HG03571 (cell line): Measurements from ENCODE around the gene DPH6.
"Not testable (repeated sequence)": the region's sequence is repeated elsewhere in the genome, so short reads cannot be mapped to it uniquely, and the experiment has no call there.

Source experiments
- ATAC-seq: cut with Tn5 transposase; IDR thresholded peaks from one replicate; pipeline ENCODE4 v1.9.1; 2021; ENCODE audit not compliant: unreplicated experiment

The DPH6 gene

DNA sequence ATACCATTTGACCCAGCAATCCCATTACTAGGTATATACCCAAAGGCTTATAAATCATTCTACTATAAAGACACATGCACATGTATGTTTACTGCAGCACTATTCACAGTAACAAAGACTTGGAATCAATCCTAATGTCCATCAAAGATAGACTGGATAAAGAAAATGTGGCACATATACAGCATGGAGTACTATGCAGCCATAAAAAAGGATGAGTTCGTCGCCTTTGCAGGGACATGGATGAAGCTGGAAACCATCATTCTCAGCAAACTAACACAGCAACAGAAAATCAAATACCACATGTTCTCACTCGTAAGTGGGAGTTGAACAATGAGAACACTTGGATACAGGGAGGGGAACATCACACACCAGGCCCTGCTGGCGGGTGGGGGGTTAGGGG lies 104.7 kb downstream of the DPH6 start:
- ATAC-seq = not testable (repeated sequence)

DNA sequence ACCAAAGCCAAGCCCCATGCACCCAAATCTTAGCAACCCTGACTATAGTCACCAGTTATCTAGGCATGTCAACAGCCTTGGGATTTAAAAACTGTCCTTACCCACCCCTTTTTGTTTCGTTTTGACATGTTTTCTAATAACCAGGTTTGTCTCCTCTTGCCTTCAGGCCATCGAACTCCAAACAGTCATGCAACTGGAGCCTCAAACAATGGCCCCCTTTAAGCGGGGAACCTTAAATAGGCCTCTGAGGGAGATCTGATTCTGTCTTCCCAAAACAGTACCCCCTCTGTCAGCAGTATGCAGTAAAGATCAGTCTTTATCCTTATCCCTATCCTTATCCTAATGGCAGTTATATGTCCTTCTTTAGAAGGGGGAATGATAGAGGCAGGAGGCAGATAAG lies 105.7 kb downstream of the DPH6 start:
- ATAC-seq = no peak

DNA sequence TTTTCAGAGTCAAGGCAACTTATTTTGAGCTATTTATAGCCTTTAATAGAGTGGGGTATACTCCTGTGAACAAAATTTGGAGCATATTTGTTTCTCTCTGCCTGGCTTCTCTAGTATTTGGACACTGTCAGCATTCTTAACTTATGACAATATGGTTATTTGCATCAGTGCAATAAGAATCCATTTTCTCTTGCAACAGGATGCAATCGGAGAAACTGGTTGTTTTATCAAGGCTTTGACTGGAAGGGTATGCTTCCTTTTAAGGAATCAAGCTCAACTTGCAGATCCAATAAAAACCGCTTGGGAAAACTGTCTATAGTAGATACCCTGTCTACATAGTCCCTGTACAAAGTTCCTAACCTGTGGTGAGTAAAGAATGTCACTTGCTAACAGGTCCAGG lies 106.7 kb downstream of the DPH6 start:
- ATAC-seq = no peak

DNA sequence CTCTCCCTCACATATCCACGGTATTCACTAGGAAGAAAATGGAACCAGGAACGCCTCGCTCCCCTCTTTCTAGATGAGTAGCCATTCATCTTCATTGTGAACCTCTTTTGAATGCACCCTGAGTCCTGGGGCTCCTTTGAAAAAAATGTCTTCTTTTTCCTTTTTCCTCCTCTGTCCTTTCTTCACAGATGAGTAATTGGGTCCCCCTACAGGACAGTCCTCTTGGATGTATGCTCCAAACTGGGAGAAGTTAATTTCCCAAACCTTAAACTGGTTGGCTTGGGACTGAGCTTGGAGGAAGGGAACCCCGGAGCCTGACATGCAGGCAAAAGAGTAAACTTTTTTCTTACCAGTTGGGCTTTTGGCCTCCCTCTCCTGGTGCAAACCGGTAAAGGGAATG lies 108.8 kb downstream of the DPH6 start:
- ATAC-seq = no peak

DNA sequence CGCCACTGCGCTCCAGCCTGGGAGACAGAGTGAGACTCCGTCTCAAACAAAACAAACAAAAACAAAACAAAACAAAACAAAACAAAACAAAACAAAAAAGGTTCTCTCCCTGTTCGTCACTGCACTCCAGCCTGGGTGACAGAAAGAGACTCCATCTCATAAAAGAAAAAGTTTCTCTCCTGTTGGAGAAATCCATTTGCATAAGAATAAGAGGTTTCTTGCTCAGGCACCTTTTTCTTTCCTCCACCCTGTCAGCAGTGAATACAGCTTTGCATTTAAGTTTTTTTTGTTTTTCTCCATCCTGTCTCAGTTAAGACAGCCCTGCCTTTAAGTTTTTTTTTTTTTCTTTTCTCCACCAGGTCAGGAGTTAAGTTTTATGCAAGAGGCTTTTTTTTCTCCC lies 109.5 kb downstream of the DPH6 start:
- no peak for ATAC-seq

DNA sequence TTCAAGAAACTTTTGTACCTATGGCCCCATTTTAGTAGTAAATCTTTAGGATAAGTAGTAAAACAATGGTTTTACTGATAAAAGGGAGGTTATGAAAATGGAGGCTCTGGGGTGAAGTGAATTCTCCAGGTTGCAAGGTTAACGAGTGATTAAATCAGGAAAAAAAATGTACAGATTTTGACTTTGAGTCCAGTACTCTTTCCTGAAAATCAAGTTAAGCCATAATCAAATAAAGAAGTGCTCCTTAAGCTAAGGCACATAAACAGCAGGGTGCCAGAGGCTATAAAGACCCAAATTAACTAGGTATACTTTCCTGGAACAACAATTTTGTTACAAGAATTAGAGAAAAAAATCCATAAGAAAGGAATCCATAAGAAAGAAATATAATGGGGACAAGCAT lies 114.7 kb downstream of the DPH6 start:
- no peak for ATAC-seq

DNA sequence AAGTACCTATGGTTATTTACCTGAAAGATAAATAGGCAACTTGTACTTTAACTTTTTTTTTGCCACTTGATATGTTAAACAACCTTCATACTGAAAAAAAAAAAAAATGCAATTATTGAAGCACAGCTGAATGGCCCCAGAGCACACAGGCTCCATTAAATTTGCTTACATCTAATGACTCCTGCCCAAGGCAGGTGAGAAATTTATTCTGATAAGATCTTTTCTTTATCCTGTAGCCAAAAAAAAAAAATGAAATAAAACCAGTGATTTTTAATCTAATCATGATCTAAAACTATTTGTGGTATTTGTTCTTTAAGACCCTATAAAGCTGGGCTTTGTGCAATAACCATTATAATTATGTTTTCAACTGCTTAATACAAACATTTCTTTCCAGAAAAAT lies 115.7 kb downstream of the DPH6 start:
- ATAC-seq = no peak

DNA sequence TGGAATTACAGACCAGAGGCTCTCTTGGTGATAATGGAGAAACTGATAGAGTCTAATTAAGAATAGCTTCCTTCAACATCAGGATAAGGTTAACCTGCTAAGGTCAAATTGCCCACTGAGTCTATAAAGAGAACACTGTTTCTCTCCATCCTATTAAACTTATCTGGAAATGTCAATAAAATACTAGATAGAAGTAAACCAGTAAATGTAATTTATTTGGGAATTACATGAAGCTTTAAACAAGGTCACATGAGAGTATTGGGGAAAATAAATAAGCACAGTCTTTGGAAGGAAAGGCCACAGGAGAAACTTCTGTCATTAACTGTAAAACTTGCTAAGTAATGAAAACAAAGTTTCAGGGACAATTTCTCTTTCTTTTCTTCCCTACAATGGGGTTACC lies 118.5 kb downstream of the DPH6 start:
- no peak for ATAC-seq

DNA sequence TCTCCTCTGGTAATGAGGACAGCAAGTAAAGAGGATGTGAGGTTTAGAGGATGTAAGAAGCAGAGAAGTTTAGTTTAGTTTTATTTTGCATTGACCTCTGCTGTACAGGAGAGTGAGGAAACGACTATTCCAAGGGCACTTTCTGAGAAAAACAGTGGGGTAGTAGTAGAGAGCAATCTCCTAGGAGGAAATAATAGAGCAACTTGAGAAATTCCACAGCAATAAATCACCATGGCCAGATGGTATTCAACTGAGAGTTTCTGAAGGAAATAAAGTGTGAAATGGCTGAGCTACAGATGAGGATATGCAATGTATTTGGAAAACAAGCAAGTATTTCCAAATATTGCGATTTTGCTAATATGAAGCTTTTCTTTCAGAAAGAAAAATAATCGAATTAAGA lies 118.9 kb downstream of the DPH6 start:
- ATAC-seq = no peak

DNA sequence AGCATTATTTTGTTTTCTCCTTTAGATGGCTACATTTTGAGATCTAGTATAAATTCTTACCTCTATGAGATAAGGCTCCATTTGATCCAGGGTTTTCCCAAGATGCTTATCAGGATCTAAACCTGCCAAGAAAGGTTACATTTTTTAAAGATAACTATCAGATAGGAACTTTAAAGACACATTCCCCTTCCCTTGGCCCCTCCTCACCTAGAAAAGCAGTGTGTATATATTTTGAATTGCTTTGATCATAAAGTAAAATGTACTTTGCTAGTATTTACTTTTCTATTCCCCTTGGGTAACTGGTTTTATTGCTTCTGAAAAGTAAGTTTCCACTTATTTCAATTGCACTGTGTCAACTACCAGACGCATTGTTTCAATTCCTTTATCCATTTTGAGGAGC lies 135.2 kb downstream of the DPH6 start:
- no peak for ATAC-seq

DNA sequence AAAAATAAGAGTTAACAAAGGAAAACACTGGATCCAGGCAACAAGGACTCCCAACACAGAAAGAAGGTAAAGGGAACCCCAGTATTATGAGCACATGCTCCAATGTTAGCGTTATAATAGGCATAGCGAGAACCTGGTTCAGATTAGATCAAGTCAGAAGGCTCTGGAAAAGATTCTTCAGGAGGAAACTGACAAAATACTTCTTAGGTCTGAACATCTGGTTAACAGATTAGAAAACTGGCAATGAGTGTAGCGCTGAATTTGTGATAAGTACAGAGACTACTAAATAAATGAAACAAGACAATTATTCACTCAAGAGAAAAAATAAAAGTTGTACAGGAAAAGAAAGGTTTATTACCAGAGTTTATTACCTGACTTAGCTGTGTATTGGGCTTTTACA lies 146.1 kb downstream of the DPH6 start:
- no peak for ATAC-seq

DNA sequence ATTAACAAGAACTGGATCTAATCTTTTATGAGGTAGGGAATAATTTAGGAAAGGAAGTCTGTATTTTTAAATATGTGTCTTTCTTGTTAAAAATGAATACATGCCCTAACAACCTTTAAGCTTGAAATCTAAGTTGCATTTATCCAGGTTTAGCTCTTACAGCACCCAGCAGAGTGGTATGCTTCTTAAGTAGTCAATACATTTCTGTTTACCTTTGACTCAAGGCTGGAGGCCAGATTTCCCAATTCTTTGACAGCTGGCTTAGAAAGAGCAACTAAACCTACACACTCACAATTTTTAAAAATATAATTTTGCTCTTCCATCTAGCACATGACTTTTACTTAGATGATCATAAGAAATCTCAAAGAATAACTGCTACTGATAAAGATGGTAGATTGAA lies 148.9 kb downstream of the DPH6 start:
- ATAC-seq = no peak

DNA sequence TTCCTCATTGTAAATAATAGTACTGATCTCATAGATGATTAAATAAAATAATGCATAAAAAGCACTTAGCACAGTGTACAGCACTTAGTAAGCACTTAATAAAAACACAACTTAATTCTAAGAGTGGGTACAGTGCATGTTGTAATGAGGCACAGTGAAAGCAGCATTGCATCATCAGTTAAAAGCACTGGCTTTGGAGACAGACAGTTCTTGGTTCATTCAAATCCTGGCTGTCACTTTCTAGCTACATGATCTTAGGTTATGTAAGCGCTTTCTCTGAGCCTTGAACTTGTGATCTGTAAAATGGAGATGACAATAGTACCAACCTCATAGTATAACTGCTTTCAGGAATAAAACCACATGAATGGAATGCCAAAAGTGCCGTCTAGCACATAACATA lies 151.5 kb downstream of the DPH6 start:
- no peak for ATAC-seq

DNA sequence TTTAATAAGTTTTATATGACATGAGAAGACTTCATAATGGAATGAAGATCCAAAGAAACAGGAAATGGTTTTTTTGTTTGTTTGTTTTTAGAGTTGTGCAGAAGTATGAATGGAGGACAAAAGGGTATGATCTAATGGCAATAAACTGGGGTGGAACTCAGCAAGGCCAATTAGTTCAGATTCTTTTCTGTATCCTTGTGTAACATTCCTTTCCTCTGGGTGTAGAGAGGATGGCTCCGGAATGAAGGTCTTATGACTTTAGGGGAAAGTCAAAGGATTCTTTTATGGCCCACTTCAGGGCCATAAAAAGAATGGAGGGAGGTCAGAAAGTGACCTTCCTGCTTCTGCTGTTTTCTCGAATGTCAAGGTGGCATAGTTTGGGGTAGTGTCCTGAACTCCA lies 152.6 kb downstream of the DPH6 start:
- ATAC-seq = no peak

DNA sequence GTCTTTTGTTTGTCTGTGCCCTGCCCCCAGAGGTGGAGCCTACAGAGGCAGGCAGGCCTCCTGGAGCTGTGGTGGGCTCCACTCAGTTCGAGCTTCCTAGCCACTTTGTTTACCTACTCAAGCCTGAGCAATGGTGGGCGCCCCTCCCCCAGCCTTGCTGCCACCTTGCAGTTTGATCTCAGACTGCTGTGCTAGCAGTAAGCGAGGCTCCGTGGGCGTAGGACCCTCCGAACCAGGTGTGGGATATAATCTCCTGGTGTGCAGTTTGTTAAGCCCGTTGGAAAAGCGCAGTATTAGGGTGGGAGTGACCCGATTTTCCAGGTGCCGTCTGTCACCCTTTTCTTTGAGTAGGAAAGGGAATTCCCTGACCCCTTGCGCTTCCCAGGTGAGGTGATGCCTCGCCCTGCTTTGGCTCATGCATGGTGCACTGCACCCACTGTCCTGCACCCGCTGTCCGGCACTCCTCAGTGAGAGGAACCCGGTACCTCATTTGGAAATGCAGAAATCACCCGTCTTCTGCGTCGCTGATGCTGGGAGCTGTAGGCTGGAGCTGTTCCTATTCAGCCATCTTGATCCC lies 154.5 kb downstream of the DPH6 start:
- not testable (repeated sequence) for ATAC-seq

DNA sequence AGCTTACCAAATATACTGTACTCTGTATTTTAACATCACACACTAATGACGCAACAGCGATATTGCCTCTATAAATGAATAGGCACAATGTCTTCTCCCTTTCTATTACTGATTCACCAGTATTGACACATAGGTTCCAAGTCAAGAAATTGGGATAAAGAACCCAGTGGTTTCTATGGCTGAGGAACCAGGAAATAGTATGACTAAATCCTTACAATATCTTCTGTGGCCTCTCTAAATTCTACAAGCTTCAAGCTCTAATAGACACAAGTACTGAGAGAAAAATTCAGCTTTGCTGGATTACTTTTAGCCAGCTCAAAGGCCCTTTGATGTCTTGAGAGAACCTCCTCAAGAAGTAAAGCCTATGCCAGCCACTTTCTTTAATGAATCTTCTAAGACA lies 162.5 kb downstream of the DPH6 start:
- no peak for ATAC-seq

DNA sequence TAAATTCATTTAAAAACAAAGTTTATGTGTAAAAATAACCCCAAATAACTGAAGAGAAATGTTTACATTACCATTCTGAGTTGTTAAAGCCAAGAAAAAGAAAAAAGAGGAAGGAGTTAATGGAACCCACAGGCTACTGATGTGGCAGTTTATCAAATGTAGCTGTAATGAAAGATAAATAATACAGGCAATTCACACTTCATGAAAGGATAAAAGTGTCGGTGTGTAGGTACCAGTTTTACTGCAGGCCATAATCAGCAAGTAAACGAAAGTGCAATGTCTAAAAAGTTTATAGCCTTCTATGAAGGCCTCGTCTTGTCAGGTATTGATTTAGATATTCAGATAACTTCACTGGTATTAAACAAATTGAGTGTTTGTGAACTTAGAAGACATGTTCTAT lies 164.6 kb downstream of the DPH6 start:
- no peak for ATAC-seq

DNA sequence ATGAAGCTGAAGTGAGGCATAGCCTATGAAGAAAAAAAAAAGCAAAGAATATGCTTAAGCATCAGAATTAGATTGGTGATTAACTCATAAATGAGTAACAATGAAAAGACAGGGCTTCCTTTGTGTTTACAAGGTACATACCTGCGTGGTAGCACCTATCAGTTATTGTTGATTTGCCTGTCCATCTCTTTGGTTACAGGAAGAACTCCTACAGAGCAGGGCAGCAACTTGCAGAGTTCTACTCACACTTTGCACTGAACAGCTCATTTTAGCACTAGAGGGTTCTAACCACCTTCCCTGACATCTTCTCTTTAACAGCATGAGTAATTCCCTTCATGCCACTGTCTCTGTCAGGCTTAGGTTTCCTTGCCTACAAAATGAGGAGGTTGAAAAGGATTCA lies 166.0 kb downstream of the DPH6 start:
- no peak for ATAC-seq

DNA sequence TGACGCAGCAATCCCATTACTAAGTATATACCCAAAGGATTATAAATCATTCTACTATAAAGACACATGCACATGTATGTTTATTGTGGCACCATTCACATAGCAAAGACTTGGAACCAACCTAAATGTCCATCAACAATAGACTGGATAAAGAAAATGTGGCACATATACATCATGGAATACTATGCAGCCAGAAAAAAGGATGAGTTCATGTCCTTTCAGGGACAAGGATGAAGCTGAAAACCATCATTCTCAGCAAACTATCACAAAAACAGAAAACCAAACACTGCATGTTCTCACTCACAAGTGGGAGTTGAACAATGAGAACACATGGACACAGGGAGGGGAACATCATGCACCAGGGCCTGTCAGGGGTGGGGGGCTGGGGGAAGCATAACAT lies 167.5 kb downstream of the DPH6 start:
- ATAC-seq = not testable (repeated sequence)

DNA sequence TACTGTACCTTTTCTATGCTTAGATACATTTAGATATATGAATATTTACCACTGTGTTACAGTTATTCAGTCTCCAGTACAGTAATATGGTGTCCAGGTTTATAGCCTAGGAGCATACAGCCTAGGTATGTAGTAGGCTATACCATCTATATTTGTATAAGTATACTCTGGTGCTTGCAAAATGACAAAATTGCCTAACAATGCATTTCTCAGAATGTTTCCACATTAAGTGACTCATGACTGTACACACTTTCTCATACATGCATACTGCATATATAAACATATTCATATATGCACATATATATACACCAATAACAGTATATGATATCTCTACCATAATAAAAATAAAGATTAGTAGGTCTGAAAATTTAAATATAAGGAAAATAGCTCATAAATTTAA lies 169.3 kb downstream of the DPH6 start:
- ATAC-seq = no peak

DNA sequence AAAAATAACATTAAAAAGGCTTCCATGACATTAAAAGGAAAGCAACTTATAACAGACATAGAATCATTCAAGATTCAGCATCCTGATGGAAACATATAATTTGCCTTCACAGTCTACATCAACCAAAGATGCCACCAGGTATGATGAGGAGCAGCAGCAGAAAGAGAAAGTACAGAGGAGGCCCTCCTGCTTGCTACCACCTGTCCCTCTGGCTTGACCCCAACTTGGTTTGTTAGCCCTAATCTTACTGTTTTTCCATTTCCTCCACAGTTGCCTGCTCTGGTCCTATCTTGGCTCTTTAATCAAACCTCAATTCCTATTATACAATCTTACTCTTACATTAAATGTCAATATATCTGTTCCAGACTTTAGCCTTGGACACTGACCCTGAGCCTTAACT lies 171.3 kb downstream of the DPH6 start:
- ATAC-seq = no peak

DNA sequence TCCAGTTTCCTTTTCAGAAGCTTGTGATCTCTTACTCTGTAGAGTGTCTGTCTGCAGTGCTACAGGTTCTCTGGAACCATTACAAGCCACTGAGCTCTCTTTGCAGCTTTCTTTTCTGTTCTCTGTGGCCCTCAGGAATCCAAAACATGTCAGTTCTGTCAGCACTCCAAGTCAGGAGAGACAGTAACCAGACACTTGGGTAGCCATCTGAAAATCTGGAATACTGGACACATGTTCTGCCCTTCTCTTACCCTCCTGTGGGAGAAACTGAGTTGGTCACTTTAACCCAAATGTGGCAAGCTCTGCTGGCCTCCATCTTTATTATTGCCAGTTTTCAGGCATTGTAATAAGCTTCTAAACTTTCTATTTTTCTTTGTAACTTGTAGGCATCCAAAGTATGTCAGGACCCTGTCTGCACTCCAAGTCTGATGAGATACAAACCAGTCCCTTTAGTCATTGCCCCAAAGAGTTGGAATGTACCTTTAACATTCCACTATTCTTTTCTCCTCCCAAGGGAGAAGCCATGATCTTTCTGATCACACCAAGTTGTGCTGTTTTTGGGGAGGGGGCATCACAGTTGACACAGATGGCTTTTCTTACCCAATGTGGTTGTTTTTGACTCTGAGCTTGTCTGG lies 183.7 kb downstream of the DPH6 start:
- ATAC-seq = no peak

DNA sequence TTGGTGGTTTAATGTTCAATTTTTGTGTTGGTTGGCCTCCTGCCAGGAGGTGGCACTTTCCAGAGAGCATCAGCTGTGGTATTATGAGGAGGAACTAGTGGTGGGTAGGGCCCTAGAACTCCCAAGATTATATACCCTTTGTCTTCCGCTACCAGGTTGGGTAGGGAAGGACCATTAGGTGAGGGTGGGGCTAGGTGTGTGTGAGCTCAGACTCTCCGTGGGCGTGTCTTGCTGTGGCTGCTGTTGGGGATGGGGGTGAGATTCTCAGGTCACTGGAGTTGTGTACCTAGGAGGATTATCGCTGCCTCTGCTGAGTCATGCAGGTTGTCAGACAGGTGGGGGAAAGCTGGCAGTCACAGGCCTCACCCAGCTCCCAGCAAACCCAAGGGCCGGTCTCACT lies 187.1 kb downstream of the DPH6 start:
- no peak for ATAC-seq
